Peyer's patch (tissue), 4 donors: ENCODE measurements around the gene MACROD2.

ENCODE experiments used
- CTCF ChIP-seq, 6 experiments: fragments of 450-650 bp in 4 of 6; fragments of 200-600 bp in 2 of 6; sonication (generic) in 1 of 6; IDR thresholded peaks; one replicate each; pipeline ENCODE4 v1.5.1; 2017 to 2019; ENCODE audit warnings: antibody characterized with exemption in 6 of 6, mild to moderate bottlenecking in 3 of 6, moderate library complexity in 1 of 6
- POLR2A ChIP-seq, 2 donors: fragments of 450-650 bp; IDR thresholded peaks; one replicate each; pipeline ENCODE4 v1.5.1; 2017; ENCODE audit warnings: antibody characterized with exemption in 2 of 2, mild to moderate bottlenecking in 2 of 2, moderate library complexity in 2 of 2

- TF ChIP-seq POLR2A (IDR thresholded peaks at IDR 0.05) (no peak), CTCF (IDR thresholded peaks at IDR 0.05) (no peak)
Measured at GRCh38 chr20:14637441-14637840, 642.1 kb downstream of the MACROD2 start.
